Urothelium cell line (cell line): ENCODE measurements around the gene ANXA5.

ENCODE experiments used
- DNase-seq: peaks from one replicate; pipeline ENCODE4 v3.0.0; 2011; ENCODE audit warnings: low spot score, mixed read lengths
- FAIRE-seq: peaks from 2 replicates; lab custom pipeline; 2011; peaks lifted over from hg19 to GRCh38; lab: Jason Lieb, UNC

Gene ANXA5

GRCh38 chr4:121712001-121712651 is 15.3 kb upstream of the ANXA5 start:
- DNase-seq: no peak
- FAIRE-seq: no peak

GRCh38 chr4:121711263-121712000 is 14.7 kb upstream of the ANXA5 start:
- DNase-seq (peak; percentile 93), FAIRE-seq (peak; percentile 50)

- FAIRE-seq: no peak
- no peak for DNase-seq
Measured at GRCh38 chr4:121709766-121710405, 13.1 kb upstream of the ANXA5 start.

- FAIRE-seq (peak; percentile 30), DNase-seq (no peak)
Measured at GRCh38 chr4:121707344-121707743, 10.6 kb upstream of the ANXA5 start.

- DNase-seq (peak; percentile 75), FAIRE-seq (peak; percentile 62)
Measured at GRCh38 chr4:121706595-121707021, 9.8 kb upstream of the ANXA5 start.

GRCh38 chr4:121705521-121705920 is 8.7 kb upstream of the ANXA5 start:
- FAIRE-seq (no peak), DNase-seq (no peak)

- FAIRE-seq: no peak
- DNase-seq: no peak
Measured at GRCh38 chr4:121702136-121702535, 5.4 kb upstream of the ANXA5 start.

GRCh38 chr4:121701263-121701662 is 4.5 kb upstream of the ANXA5 start:
- FAIRE-seq: no peak
- DNase-seq: no peak

- FAIRE-seq (no peak), DNase-seq (no peak)
Measured at GRCh38 chr4:121698236-121698671, 1.5 kb upstream of the ANXA5 start.

- DNase-seq (no peak), FAIRE-seq (no peak)
Measured at GRCh38 chr4:121697564-121697963, 784 bp upstream of the ANXA5 start.

- FAIRE-seq (no peak), DNase-seq (peak; percentile 35)
Measured at GRCh38 chr4:121696170-121696580, 605 bp downstream of the ANXA5 start.

GRCh38 chr4:121693886-121694285 is 2.9 kb downstream of the ANXA5 start:
- DNase-seq (no peak), FAIRE-seq (no peak)

- DNase-seq (no peak), FAIRE-seq (no peak)
Measured at GRCh38 chr4:121693450-121693849, 3.3 kb downstream of the ANXA5 start.

GRCh38 chr4:121692261-121692660 is 4.5 kb downstream of the ANXA5 start:
- DNase-seq (no peak), FAIRE-seq (no peak)

- no peak for DNase-seq
- no peak for FAIRE-seq
Measured at GRCh38 chr4:121690001-121690400, 6.8 kb downstream of the ANXA5 start.

GRCh38 chr4:121688701-121689100 is 8.1 kb downstream of the ANXA5 start:
- FAIRE-seq: no peak
- no peak for DNase-seq

- FAIRE-seq: no peak
- no peak for DNase-seq
Measured at GRCh38 chr4:121688261-121688660, 8.5 kb downstream of the ANXA5 start.

- FAIRE-seq (no peak), DNase-seq (no peak)
Measured at GRCh38 chr4:121686255-121686654, 10.5 kb downstream of the ANXA5 start.

GRCh38 chr4:121685257-121685656 is 11.5 kb downstream of the ANXA5 start:
- DNase-seq (no peak), FAIRE-seq (no peak)

- FAIRE-seq (no peak), DNase-seq (no peak)
Measured at GRCh38 chr4:121684561-121684960, 12.2 kb downstream of the ANXA5 start.

- DNase-seq (no peak), FAIRE-seq (no peak)
Measured at GRCh38 chr4:121684016-121684415, 12.8 kb downstream of the ANXA5 start.

- DNase-seq: no peak
- no peak for FAIRE-seq
Measured at GRCh38 chr4:121680571-121680970, 16.2 kb downstream of the ANXA5 start.
